Measurements from ENCODE around the gene RAD9B.
"Not testable (repeated sequence)": the region's sequence is repeated elsewhere in the genome, so short reads cannot be mapped to it uniquely, and the experiment has no call there.

GRCh38 chr12:110545259-110545658, 43.1 kb downstream of the RAD9B start:
- TF ChIP-seq, protein P1, sequence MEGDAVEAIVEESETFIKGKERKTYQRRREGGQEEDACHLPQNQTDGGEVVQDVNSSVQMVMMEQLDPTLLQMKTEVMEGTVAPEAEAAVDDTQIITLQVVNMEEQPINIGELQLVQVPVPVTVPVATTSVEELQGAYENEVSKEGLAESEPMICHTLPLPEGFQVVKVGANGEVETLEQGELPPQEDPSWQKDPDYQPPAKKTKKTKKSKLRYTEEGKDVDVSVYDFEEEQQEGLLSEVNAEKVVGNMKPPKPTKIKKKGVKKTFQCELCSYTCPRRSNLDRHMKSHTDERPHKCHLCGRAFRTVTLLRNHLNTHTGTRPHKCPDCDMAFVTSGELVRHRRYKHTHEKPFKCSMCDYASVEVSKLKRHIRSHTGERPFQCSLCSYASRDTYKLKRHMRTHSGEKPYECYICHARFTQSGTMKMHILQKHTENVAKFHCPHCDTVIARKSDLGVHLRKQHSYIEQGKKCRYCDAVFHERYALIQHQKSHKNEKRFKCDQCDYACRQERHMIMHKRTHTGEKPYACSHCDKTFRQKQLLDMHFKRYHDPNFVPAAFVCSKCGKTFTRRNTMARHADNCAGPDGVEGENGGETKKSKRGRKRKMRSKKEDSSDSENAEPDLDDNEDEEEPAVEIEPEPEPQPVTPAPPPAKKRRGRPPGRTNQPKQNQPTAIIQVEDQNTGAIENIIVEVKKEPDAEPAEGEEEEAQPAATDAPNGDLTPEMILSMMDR (IDR thresholded peaks at IDR 0.05), result not testable (repeated sequence)
- not testable (repeated sequence) for TF ChIP-seq POLR2AphosphoS5 (IDR thresholded peaks at IDR 0.05); POLR2A (IDR thresholded peaks at IDR 0.05; ENCODE audit: low read depth); EP300 (IDR thresholded peaks at IDR 0.05)

All from esophagus muscularis mucosa (tissue), 4 donors.